Skin of body (tissue), 2 donors: Measurements from ENCODE around the gene DPCD. TPM values are rescaled to one million over a fixed set of nuclear protein-coding genes. Genes with fewer than 3 reads are reported as not detected.

Source experiments
- DNase-seq: peaks from one replicate; lab custom pipeline; 2025; lab: John Stamatoyannopoulos, UW
- total RNA-seq: library from RNA; depleted of rRNA; stranded (reverse); fragments of >200 nt; gene quantifications from one replicate; pipeline ENCODE4 v1.2.3, GENCODE V29; 2014

The DPCD gene
- total RNA-seq: 21.5 TPM

DNA sequence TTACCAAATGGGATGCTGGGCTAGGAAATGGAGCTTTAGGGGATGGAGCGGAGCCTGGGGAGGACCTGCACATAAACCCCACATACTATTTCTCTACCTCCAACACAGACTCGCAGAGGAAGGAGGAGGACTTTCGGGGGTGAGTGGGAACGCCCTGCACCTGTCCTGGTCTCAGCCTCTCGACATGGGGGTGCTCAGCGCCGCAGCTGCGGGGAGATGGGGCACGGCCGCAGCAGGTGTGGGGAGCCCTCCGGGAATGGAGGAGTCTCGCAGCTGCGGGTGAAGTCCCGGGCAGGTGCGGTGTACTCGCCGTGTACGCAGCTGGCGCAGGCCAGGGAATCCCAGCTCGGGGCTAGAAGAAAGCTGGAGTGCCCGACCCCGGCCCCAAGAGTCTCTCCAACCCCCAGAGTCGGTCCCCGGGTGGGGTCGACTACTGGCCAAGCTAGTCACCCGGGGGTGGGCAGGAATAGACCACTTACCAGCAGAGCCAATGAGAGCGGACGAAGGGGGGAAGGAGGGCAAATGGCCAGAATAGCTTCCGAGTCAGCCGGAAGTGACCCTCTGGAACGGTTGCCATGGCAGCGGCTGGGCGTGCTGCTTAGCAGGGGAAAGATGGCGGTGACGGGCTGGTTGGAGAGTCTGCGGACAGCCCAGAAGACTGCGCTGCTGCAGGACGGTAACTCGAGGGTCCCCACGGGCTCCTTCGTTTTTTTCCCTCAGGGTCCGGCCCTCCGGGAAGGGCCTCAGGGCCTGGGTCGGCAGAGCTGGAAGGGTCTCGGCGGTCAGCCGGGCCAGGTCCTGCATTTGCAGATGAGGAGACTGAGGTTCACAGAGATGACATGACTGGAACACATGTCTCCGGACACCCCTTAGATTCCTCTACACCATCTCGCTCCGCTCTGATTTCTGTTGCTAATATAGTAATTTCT, at the start of gene DPCD, which contains the start of gene POLL:
Gene DPCD, plus strand, starts transcription at position 597 of the 929 bp plus-strand sequence. Its CDS starts 16 bp downstream, at position 613.
Gene POLL, minus strand, starts transcription at position 533 of the 929 bp plus-strand sequence. CDS start 897 bp downstream, outside the sequence.
- DNase-seq: peak; percentile 92

- no peak for DNase-seq
Measured at GRCh38 chr10:101538446-101538845, 49.7 kb upstream of the DPCD start.

- no peak for DNase-seq
Measured at GRCh38 chr10:101545898-101546297, 42.2 kb upstream of the DPCD start.

GRCh38 chr10:101550965-101551364, 37.2 kb upstream of the DPCD start:
- no peak for DNase-seq

GRCh38 chr10:101552442-101552841, 35.7 kb upstream of the DPCD start:
- no peak for DNase-seq

GRCh38 chr10:101557541-101557940, 30.6 kb upstream of the DPCD start:
- DNase-seq: no peak

- DNase-seq: no peak
Measured at GRCh38 chr10:101558204-101558603, 29.9 kb upstream of the DPCD start.

DNA sequence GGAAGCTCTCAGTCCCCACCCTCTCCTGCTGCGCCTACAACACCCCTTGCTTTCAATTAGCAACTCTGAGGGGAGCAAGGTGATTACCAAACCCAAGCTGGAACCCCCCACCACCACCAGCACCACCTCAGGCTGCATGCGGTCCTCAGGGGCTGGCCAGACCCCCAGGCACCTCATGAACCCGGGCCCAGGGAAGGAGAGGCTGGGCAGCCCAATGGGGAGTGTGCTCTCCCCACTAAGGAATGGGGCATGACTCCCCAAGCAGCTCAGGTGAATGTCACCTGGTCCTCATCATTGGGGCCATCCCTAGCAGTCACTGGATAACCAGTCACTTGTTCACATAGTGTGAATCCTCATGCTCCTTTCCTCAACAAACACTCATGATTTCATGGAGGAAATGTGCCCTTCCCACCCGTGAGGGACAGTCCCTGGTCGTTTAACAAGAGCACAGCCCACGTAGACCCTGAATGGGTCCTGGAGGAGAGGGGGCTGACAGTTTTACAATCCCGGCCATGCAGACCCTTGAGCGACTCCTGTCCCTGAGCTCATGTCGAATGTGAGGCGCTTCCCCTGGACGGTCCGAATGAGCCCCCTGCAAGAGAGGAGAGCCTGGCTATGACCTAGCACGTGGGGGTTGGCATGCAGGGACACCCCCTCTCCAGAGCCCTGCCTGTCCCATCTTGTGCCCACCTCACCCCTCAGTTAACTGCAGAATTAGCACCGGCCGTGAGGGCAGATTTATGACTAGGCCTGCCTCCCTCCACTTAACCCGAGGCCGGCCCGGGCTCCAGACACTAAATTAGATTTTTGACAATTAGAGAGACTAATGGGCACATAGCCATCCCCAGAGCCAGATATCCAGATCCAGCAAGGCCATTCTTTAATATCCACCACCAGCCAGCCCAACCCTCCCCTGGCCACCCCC, 29.2 kb upstream of the DPCD start:
- no peak for DNase-seq

DNA sequence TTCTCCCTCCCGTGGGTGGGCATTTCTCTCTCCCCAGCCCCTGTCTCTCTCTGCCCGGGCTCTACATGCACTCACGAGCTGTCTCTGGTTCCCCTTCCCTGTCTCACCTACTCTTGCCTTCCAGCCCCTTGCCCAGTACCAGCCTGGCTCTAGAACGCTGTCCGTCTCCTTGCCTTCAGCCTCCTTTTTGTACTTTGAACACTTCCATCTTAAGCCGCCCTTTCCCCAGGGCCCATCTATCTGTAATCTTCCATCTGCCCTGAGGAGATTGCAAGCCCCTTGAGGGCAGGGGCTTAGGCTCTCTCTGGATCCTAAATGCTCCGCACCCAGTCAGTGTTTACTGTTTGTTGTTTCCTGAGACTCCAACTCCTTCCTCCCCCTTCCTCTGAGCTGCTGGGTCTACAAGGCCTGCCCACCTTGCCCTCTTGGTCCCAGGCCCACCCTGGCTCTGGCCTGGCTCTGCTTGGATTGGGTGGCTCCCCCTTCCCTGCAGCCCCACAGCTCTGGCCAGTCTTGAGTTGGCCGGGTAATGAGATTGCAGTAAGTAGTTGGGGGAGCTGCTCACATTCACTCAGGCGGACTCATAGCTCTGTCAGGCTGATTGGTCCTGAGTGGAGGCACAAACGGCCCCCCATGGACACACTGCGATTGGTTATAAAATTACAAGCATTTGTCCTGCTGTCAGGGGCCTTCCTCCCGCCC, 28.4 kb upstream of the DPCD start:
- DNase-seq: no peak

DNA sequence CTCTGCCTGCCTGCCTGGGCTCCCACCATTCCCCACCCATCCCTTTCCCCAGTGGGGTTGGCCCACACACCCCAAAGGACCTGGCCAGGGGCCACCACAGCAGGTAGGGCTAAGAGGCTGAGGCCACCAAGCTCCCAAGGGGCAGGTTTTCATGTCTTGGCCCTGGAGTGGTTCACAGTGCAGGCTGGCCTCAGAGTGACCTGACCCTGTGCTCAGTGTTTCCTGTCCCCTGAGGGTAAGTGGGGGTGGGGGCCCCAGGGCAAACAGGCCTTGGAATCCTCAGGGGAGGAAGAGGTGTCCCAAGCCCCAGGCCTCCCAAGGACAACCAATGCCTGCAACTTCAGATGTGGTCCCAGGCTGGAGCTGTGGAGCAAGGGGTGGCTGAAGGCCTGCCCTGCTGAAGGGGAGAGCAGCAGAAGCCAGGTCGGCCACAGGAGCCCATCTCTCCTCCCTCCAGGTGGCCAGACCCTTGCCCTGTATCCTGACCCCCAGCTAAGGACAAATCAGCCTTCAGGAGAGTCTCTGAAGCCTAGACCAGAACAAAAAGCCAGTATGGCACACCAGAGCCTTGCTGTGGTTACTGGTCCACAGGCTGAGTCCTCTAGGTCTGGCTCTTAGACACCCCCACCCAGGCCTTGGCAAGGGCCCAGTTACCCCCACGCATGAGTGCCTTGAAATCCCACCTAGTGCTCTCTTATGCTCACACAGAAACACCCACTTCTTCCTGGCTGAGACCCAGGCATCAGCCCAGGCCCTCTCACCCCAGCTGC, 27.6 kb upstream of the DPCD start:
- DNase-seq: no peak

- no peak for DNase-seq
Measured at GRCh38 chr10:101561068-101561915, 26.8 kb upstream of the DPCD start.

DNA sequence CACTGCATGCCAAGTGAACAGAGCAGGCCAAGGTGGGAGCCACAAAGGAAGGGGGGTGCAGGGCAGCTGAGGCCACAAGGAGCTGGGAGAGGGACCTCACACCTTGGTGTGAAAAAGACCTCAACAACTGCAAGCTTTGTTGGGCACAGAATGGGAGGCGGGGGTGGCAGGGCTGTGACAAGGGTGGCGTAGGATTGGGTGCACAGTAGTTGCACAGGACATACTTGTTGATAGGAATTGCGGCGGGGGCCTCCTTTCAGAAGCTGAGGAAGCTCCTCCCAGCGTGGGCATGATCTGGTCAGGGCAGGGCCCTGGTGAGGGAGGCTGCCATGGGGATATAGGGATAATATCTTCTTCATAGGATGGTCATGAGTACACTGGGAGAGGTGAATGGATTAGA, 25.9 kb upstream of the DPCD start:
- no peak for DNase-seq

- DNase-seq: no peak
Measured at GRCh38 chr10:101563007-101563406, 25.1 kb upstream of the DPCD start.

- no peak for DNase-seq
Measured at GRCh38 chr10:101563497-101564040, 24.6 kb upstream of the DPCD start.

DNA sequence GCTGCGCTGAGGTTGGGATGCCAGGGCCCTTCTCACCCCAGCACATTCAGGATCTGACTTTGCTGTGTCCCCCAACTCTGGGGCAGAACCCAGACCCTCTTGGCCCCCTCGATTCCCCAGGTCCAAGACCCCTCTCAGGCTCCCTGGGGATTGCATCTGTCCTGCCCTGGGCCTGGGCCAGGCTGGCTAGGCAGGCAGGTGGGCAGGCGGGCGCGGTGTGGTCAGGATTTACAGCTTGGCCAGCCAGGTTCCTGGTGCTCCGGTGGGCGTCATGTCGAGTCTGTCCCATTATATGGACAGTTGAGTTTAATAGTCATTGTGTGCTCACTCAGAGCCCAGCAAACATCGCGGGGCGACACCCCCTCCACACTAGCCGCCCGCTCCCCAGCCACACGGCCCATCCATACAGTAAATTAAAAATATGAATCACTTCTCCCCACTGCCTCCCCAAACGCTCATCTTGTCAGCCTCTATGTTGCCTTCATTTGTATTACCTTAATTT, 23.6 kb upstream of the DPCD start:
- DNase-seq: no peak

- no peak for DNase-seq
Measured at GRCh38 chr10:101565370-101565900, 22.7 kb upstream of the DPCD start.

- no peak for DNase-seq
Measured at GRCh38 chr10:101565936-101566332, 22.2 kb upstream of the DPCD start.

DNA sequence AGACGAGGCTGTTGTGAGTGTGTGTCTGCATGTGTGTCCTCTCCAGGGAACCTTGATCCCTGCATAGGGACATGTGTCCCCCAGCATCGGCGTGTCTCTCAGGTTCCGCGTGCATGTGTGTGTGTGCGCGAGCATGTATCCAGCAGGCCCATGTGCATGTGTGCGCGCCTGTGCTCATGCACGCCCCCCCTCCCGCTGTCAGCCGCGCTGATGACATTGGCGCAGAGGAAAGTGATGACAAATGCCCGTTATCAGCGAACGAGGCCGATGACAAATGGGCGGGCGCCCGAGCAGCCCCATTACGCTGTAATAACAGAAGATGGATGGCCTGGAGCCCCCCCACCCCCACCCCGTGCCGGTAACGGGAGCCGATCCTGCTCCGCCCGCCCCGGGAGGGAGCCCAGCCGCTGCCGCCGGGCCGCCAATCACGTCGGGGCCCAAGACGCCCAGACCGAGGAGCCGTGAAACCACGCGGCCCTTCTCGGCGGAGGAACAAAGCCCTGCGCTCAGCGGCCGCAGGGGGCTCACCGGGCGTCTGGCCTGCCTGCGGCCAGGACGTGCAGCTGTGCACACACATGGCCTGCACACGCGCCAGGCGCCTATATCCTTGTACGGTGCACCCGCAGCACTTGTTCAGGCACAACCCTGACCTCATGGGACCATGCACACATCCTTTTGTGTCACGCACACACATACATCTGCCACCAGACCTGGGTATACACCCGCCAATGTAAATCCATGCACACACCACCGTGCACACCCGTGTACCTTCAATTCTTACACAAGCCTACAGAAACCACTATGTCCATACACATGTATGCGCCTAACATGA, 21.6 kb upstream of the DPCD start:
- no peak for DNase-seq
